GM21528 (cell line): ENCODE measurements around the gene TIGD6.
"Not testable (repeated sequence)": the region's sequence is repeated elsewhere in the genome, so short reads cannot be mapped to it uniquely, and the experiment has no call there.

Experiments used
- ATAC-seq: cut with Tn5 transposase; IDR thresholded peaks from one replicate; pipeline ENCODE4 v1.9.1; 2021; ENCODE audit warnings: mild to moderate bottlenecking, moderate library complexity; ENCODE audit not compliant: unreplicated experiment, low FRiP score

The TIGD6 gene

GRCh38 chr5:150000256-150000989 is at the start of gene TIGD6, which contains the start of gene HMGXB3:
TIGD6 (minus strand) TSS chr5:150000654; CDS start chr5:149996348, 4,306 bp downstream.
HMGXB3 (plus strand) TSS chr5:150000739; CDS start chr5:150004853, 4,114 bp downstream.
- peak; percentile 89 for ATAC-seq

DNA sequence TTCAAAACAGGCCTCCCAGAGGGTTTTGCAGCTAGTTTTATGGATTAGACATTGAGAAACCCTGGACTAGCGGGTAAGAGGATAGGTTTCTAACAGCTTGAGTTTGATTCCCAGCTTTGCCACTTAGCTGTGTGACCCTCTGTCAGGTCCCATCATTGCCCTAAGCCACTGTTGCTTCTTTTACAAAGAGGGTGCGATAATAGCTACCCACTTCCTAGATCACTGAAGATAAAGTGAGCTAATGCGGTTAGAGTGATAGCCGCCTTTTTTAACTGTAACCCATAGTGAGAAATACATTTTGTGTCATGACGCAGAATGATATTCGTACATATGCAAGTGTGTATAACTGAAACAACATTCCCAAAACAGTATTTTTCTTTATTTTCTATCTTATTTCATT is 45.6 kb upstream of the TIGD6 start:
- ATAC-seq: no peak

DNA sequence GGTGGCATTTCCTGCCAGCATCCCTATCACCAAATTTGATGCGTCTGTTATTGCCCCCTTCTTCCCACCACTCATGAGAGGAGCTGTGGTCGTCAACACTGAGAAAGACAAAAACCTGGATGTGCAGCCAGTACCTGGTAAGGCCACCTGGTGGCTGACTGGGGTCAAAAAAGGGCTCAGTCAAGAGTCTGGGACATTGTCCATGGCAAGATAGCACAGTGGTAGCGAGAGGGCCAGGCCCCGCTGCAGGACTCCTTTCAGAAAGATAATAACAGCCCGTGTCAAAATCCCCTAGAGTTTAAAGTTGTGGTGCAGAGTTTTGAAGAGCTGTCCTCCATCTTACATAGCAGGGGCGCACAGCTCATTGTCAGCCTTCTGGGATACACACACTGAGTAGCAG is 45.1 kb upstream of the TIGD6 start:
- ATAC-seq: no peak

GRCh38 chr5:150044712-150045111 is 44.3 kb upstream of the TIGD6 start:
- no peak for ATAC-seq

- ATAC-seq: no peak
Observed at GRCh38 chr5:150044329-150044681, 43.9 kb upstream of the TIGD6 start.

DNA sequence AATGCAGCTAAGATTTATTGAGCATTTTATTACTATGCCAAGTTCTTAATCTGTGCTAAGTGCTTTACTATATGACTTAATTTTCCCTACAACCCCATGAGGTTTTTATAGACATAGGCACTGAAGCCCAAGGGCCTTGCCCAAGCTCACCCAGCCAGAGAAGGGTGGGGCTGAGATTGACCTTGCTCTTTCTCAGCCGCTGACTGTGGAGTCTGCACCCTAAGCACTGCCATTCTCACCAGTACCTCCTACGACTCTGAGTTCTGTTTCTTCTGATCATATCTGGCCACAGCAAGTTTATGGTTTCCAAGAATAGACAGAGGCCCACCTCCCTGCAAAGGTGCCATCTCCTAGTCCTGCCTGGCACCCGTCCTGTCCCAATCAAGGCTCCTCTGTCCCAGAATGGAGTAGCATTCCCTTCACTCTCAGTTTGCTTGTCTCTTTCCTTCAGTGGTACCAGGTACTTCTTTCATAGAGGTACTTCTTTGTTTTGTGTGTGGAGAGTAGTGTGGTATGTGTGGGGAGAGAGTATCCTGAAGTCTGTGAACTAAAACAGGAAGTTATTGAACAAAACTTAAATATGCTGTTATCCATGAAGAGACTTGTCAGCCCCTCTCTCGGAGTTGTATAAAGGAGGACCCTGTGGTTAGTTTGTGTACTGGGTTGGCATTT is 43.3 kb upstream of the TIGD6 start:
- no peak for ATAC-seq

GRCh38 chr5:150042459-150042858 is 42.0 kb upstream of the TIGD6 start:
- ATAC-seq: no peak

GRCh38 chr5:150038547-150038946 is 38.1 kb upstream of the TIGD6 start:
- no peak for ATAC-seq

GRCh38 chr5:150036513-150036912 is 36.1 kb upstream of the TIGD6 start:
- no peak for ATAC-seq

DNA sequence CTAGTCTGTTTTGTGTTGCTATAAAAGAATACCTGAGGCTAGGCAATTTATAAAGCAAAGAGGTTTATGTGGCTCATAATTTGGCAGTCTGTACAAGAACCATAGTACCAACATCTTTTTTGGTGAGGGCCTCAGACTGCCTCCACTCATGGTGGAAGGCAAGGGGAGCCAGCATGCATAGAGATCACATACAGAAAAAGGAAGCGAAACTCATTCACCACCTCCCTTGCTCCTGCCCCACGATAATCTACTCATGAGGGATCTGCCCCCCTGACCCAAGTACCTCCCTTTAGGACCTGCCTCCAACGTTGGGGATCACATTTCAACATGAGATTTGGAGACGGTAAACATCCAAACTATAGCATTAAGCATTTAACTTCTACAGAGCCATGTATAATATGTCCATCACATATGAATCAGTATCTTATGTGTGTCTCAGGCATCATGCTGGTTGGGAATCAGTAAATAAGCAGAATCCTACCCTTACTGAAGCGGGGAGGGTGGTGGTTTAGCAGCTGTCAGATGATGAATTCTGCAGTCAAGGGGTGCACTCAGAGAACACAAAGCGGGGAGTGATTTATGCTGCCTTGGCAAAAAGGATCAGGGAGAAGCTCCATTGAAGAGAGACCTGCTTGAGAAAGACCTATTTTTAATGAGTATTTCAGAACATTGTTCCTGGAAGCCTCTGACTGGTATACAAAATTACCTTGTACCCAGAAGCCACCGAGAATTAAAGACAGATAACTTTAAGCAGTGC is 34.9 kb upstream of the TIGD6 start:
- ATAC-seq: peak; percentile 93

DNA sequence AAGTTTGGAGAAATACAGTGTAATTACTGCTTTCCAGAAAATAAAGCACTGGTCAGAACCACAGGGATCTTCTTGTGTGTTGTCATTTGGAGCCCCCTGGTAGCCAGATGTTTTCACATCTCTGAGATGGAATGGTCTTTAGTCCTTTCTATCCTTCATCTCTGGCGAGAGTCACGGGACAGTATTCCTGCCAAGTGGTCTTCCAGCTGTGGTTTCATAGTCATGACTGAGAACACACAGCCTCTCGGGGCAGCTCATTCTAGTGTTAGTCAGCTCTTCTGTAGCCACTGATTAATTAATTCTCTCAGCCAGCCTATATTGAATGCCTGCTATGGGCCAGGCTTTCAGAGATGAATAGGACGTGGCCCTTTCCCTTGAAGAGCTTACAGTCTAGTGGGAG is 34.2 kb upstream of the TIGD6 start:
- ATAC-seq: no peak

DNA sequence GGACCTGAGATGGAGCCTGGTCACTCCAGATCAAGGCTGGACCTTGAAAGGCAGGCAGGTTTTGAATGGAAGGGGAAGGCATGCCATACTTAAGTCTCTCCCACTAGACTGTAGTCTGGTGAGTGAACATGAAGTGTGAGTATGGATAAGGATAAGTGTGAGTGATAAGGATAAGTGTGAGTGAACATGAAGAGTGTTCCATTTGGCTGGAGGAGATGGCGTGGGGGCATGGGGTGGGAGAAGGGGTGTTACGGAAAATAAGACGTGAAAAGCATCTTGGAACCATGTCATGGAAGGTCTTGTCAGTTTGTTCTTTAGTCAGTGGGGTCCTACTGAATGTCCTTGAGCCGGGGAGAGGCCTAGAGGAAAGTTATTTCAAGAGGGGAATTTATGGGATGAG is 32.9 kb upstream of the TIGD6 start:
- no peak for ATAC-seq

GRCh38 chr5:150028047-150028446 is 27.6 kb upstream of the TIGD6 start:
- not testable (repeated sequence) for ATAC-seq

- no peak for ATAC-seq
Observed at GRCh38 chr5:150026682-150027172, 26.3 kb upstream of the TIGD6 start.

- no peak for ATAC-seq
Observed at GRCh38 chr5:150024346-150024984, 24.0 kb upstream of the TIGD6 start.

DNA sequence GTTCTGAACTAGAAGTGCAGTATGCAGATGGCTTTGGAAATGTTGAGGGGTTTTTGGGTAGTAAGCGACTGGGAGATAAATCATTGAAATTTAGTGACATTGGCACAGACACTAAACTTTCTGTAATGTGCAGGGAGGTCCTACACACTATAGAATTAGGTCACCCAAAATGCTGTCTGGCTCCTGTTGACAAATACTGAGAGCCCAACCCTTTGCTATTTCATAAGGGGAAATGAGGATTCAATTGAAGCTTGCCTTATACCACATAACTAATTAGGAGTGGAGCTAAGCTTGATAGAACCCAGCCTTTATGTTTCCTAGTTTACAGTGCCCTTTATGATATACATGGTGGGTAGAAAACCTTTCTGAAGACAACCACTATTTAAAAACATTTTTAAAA is 22.7 kb upstream of the TIGD6 start:
- ATAC-seq: no peak

- no peak for ATAC-seq
Observed at GRCh38 chr5:150022681-150023080, 22.2 kb upstream of the TIGD6 start.

DNA sequence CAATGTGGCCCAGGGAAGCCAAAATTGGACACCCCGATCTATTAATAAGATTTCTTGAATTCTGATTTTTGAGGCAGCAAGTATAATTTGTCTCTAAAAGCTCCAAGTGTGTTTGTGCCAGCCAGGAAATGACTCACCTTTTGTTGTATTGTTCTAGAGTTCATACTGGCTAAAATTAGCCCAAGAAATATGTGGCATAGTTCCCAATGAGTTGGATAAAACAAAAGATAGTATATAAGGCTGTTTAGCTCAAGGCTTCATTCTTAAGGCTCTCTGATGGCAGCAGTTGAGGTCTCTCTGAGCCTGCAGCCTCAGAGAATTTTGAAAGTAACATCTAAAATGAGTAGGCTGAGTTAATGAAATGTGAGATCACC is 21.7 kb upstream of the TIGD6 start:
- no peak for ATAC-seq

DNA sequence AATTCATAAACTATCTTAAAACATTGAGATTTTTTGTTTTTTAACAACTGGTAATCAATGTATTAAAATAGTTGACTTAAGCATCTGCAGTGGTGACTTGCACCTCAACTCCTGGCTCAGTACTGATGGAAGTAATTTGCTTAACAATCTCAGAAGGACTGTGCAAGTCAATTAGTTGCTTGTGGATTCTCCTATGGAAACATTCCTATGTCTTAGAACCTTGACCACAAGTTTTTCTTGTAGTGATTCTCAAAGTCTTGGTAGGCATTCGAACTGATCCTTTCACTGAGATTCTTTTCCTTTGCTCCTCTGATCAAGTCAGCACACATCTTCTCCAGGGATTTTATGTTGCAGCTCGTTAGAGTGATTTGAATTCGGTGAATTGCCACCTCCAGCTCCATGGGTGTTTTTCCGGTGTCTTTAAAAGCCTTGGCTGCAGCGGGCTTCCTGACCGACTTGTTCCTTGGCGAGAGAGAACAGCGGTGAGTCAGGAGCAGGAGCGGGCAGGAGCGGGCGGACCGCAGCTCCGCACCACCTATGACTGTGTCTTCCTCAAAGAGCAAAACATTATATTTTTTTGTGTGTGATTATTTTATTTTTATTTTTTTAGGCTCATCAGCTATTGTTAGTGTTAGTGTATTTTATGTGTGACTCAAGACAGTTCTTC is 21.2 kb upstream of the TIGD6 start:
- no peak for ATAC-seq

DNA sequence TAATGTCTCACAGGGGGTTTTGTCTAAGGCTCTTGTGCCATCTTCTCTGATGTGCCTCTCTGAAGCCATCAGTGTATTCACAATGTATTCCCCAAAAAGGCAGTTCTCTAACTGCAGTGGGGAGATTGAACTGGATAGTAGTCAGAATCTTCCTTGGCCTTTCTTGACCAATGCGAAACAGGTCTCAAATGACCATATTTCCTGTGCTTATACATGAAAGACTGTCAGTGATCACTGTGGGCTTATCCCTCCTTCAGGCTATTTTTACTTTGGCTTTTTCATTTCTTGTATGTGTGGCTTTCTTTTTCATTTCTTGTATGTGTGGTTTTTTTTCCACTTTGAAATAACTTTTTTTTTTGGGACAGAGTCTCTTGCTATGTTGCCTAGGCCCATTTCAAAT is 19.8 kb upstream of the TIGD6 start:
- no peak for ATAC-seq
